HG02678 (cell line): ENCODE data around the gene SHC3.

ENCODE experiments used
- ATAC-seq: cut with Tn5 transposase; IDR thresholded peaks from one replicate; pipeline ENCODE4 v1.9.1; 2021; ENCODE audit warnings: mild to moderate bottlenecking, moderate library complexity; ENCODE audit not compliant: unreplicated experiment

The SHC3 gene

GRCh38 chr9:89029788-89030187, 148.8 kb downstream of the SHC3 start:
- no peak for ATAC-seq

DNA sequence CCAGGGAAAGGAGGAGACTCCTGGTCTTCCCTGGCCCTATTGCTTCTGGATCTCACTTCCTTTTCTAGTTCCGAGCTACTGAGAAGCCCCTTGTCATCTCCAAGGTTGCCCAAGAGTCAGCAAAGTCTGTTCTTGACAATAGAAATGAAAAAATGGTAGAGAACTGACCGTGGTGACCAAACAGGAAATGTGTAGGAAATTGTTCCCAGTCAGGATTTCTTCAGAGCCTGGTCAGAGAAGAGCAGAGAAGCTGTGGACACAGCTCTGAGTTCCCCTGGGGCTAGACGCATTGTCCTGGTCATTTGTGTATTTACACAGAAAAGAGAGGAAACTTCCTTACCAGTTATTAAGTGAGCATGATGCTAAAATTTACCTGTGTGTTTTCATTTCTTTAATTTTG, 151.7 kb downstream of the SHC3 start:
- ATAC-seq = no peak

DNA sequence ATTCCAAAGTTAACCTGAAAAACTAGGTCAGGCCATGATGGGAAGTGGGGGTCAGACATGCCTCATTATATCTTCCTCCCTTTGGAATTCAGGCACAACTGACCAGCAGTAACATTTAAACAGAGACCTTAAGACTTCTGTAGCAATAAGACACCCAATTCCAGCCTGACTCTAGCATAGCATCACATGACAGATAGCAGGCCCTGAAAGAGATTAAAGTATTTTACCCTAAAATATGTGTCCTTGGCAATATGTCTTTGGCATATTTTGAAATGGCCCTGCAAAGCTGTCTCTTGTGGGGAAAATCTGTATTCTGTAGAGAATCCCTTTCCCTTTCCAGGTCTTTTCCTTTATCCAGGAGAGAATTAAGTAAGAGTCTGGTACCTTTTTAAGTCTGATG, 153.1 kb downstream of the SHC3 start:
- ATAC-seq = no peak

DNA sequence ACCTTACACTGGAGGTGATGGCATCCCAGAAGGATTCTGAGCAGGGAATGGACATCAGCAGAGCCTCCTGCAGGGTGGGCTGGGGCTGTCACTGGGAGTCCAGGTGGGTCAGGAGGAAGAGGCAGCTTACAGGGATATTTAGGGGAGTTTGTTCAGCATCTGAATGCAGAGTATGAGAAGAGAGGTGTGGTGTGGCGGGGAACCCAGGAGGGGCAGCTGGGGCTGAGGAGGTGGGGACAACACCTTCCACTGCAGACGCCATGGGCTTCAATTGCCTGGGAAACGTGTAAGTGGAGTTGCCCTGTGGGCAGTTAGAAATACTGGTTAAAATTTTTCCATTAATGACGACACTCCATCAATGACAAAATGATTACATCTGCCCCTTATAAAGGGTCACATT, 153.9 kb downstream of the SHC3 start:
- no peak for ATAC-seq

DNA sequence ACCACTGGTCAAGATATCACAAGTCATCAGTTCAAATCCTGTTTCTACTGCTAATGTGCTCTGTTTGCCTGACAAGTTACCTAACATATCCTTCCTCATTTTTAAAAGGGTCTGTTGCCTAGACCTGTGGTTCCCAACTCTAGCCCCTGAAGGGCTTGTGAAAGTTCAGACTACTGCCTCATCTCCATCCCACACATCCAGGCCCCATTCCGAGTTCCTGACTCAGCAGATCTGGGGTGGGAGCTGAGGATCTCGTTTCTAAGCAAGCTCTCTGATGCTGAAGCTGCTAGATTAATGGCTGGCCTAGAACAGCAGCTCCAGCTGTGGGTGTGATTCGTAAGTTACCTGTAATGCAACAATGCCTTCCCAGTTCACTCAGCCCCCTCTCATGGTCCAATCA, 154.9 kb downstream of the SHC3 start:
- ATAC-seq = no peak

- no peak for ATAC-seq
These were observed 155.7 kb downstream of the SHC3 start for GRCh38 chr9:89022902-89023301.

DNA sequence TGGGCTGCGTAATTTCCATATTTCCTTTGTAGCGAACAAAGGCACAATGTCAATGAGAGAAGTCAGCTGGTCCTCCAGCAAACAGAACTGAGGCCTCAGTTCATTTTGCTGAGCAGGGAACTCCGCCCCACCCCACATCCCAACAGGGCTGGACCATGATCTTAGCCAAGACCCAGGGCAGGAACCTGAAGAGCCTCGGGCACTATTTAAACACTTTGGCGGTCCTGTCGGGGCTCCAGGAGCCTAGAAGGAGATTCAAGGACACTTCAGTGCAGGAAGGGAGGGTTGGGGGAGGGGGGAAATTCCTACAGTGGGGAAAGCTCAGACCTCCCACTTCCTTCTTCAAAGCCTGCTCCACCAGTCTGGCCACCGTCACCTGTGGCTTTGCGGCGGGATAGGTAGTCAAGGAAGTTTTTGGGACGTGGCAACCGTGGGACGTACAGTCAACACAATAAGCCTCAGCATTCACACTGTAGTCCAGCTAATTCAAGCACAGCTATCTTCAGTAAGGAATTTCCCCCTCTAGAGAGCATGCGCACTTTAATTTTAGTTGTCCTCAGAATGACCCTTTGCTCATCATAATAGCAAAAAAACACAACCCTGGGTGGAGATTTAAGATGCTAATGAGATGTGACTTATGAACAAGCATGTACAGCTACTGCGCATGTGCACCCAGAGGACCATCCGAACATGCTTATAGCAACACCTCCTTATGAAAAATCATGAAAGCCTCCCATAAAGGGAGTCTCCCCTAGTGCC, 156.4 kb downstream of the SHC3 start:
- ATAC-seq = no peak

GRCh38 chr9:89021154-89021803, 157.3 kb downstream of the SHC3 start:
- no peak for ATAC-seq

DNA sequence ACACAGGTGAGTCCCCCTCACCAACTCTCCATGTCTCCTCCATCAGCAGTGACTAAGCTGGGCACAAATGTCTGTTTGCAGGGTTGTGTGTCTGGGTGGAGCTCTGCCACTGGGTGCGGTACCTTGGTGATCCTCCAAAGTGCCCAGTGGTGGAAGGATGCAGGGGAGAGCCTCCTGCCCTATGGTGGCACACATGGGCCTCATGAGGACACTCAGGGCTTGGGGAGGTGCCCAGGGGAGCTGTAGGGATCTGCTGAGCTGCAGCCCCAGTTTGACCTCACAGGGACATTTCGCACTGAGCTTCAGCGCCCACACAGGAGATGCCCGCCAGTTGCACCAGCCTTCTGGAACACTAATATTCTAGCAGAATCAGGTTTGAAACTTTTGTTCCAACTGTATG, 157.9 kb downstream of the SHC3 start:
- ATAC-seq = no peak

DNA sequence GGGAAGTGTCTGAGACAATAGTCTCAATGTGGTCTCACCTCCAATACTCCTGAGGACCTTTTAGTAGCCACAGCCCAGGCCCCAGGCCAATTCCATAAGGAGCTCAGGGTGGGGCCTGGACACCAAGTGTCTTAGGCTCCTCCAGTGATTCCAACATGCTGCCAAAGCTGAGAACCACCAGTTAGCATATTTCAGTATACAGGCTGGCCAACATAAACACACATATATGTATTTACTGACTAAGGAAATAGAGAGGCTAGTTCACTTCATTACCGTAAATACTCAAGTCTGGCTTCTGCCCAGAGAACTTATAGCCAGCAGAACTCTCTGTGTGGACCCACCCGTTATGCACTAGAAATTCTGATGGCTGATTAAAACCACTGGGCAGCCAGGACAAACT, 163.3 kb downstream of the SHC3 start:
- ATAC-seq = no peak

DNA sequence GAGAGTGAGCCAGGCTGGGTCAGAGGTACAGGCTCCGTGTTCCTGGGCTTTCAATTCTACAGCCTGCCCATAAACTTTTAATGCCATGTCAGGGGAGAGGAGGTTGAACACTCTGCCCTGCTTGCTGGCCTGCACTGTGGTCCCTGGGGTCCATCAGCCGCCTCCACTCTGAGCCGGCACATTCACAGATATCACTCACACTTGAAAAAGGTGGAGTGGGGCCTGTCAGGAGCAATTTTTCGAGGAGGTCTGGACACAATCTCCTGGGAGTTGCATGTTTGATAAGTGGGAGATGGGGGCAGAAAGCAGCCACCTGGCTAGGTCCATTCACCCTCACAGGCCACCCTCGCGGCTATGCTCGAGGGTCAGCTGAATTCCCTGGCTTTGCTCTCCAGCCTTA, 164.5 kb downstream of the SHC3 start:
- ATAC-seq = no peak

GRCh38 chr9:89013660-89014059, 165.0 kb downstream of the SHC3 start:
- ATAC-seq = no peak

DNA sequence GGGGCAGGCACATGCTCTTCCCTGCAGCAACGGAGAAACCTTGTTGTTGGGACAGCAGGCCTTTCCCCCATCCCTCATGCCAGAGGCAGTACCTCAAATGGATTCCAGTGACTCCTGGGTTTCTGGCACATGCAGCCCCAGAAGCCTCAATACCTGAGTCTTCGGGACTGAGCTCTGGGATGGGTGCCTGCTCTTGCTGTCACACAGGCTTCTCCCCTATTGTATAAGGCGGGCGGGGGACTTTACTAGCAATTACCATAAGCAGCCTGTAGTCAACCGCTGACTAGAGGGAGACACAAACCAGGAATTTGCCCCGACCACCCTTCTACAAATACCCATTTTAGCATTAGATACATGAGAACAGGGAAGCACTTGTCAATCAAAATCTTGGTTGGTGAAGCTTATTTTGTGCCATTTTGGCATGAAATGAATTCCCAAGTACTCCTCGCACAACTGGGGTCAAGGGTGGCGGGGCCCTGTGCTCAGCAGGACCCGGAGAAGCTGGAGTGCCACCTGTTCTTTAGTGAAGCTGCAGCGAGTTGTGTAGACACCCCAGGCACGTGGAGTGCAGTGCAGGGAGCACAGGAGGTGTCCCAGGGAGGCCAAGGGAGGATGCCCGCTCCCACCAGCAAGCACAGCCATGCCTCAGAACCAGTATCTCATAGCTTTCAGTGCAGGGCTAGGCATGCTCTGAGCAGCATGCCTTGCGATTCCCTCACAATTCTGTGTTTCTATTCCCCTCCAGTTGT, 166.2 kb downstream of the SHC3 start:
- no peak for ATAC-seq

GRCh38 chr9:89011683-89012082, 166.9 kb downstream of the SHC3 start:
- ATAC-seq = no peak

GRCh38 chr9:89010526-89011111, 168.0 kb downstream of the SHC3 start:
- no peak for ATAC-seq

- no peak for ATAC-seq
These were observed 168.6 kb downstream of the SHC3 start for GRCh38 chr9:89010056-89010455.

- no peak for ATAC-seq
These were observed 169.1 kb downstream of the SHC3 start for GRCh38 chr9:89009546-89009840.

DNA sequence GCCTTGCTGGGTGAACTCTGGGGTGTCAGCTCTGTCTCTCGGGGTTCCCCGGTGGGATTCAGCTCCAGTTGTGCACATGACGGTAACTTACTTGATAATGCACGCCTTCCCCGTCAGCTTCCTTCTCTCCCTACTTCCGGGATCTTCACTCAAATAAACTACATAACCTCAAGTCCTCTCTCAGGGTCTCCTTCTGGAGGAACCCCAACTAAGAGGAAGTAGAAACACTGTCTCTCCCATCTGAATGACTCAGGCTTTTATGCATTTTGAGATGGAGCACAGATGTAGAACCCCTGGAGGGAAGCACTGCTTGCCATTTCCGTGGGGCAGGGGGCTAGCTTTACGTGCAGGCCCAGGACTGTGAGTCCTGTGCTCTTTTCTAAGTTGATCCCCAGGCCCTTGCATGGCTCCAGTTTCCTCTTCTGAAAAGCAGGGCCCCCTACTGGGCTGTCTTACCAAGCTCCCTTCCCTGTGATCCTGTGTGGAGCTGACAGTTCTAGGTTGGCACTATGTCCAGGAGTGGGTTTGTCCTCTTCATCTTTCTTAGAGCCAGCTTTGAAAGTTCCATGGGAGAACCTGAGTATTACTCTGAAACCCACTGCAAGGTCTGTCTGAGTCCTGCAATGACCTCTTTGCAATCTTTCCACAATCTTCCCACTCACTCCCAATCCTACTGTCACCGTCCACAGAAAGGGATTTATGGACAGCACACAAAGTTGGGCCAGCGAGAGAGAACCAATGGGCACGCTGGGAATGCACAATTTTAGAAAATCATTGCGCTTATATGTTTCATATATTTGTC, 169.7 kb downstream of the SHC3 start:
- no peak for ATAC-seq

DNA sequence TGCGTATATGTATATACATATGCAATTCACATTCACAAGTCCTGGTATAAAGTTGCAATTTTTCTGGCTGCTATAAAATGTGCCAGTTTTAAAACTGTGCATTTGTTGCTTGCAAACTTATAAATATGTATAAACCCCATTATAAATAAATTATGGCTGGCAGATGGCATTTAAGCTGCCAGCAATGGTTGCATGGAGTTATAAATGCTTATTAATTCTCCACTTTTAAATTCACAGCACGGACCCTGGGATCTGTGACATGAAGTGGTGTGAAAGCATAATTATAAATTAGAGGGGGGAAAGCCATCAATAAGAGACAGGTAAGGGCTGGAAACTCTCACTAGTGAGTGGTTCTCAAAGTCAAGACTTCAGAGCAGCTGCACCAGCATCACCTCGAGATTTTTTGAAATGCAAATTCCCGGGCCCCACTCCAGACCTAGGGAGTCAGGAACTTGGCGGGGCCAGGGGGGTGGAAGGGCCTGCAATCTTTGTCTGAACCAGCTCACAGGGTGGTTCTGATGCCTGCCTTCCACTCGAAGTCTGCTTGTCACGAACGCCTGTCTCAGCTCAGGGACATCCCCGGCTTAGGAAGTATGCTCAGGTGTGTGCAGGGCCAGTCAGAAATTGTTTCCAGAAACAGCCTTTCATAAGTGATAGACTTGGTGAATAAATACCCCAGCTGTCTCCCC, 170.4 kb downstream of the SHC3 start:
- ATAC-seq = no peak
